ENCODE measurements around the gene NRXN3.

GRCh38 chr14:78754059-78754458 is 583.9 kb downstream of the NRXN3 start:
- TF ChIP-seq CTCF (IDR thresholded peaks at IDR 0.05) (no peak), POLR2A (IDR thresholded peaks at IDR 0.05) (no peak)

Measured in body of pancreas (tissue), 4 donors.